Left lung (tissue), 10 donors: ENCODE measurements around the gene RGL3. TPM values are rescaled to one million over a fixed set of nuclear protein-coding genes. Genes with fewer than 3 reads are reported as not detected.
A peak's percentile ranks its signal among the peaks of the same experiment; 100 is the strongest.

Experiments
- ATAC-seq: fragments of 200-7000 bp; cut with Tn5 transposase; one replicate; pipeline ENCODE4 v1.9.1; 2020; ENCODE audit warnings: moderate library complexity
- DNase-seq, 4 donors: peaks; one replicate each; pipeline ENCODE4 v3.0.0-alpha.2; 2013 to 2020
- H3K27ac ChIP-seq, 2 donors: fragments of 200-600 bp; sonication (generic) in 1 of 2; one replicate each; pipeline versions ENCODE4 v1.5.0 to v1.8.0; 2020 to 2021
- H3K27me3 ChIP-seq, 2 donors: fragments of 200-600 bp; sonication (generic) in 1 of 2; one replicate each; pipeline versions ENCODE4 v1.5.0 to v1.8.0; 2020 to 2021
- H3K36me3 ChIP-seq, 2 donors: fragments of 200-600 bp; sonication (generic) in 1 of 2; one replicate each; pipeline versions ENCODE4 v1.5.0 to v1.8.0; 2020 to 2021
- H3K4me1 ChIP-seq, 2 donors: fragments of 200-600 bp; one replicate each; pipeline ENCODE4 v1.8.0; 2021
- H3K4me3 ChIP-seq, 2 donors: fragments of 200-600 bp; sonication (generic) in 1 of 2; one replicate each; pipeline versions ENCODE4 v1.5.0 to v1.8.0; 2020 to 2021; ENCODE audit warnings: mild to moderate bottlenecking in 1 of 2
- H3K9me3 ChIP-seq, 2 donors: fragments of 200-600 bp; sonication (generic) in 1 of 2; one replicate each; pipeline versions ENCODE4 v1.5.0 to v1.8.0; 2020 to 2021
- intact Hi-C, 2 donors: fragments of 100-400 bp; cut with DNase I; formaldehyde crosslinking; loops; one replicate each; pipeline versions ENCODE4 v1.11.2 to v1.14.2; 2022
- polyA plus RNA-seq, 6 donors: library from polyadenylated mRNA; unstranded; fragments of 120-200 nt; gene quantifications; one replicate each; pipeline ENCODE4 v1.2.1, GENCODE V29; 2013; ENCODE audit not compliant: insufficient read length in 6 of 6
- total RNA-seq, 2 donors: library from RNA; stranded (reverse); fragmentation: NEBNext Ultra II Directional; extraction: Animal tissue kit (Norgen Biotek cat#: 25700); gene quantifications; one replicate each; pipeline ENCODE4 v1.2.1, GENCODE V29; 2021
- TF ChIP-seq, protein P1 (sequence below), 2 donors: fragments of 200-600 bp; sonication (generic) in 1 of 2; IDR thresholded peaks; one replicate each; pipeline versions ENCODE4 v1.5.0 to v1.8.0; 2021; ENCODE audit warnings: antibody characterized with exemption in 2 of 2
- donor health status: DM: no; HTN: yes; CAD: no.
- donor health status: DM: no; HTN: no; CAD: no.

The RGL3 gene
- total and polyA plus RNA-seq, 8 donors, result 32.9 to 68.2 (median 56.6) TPM

DNA sequence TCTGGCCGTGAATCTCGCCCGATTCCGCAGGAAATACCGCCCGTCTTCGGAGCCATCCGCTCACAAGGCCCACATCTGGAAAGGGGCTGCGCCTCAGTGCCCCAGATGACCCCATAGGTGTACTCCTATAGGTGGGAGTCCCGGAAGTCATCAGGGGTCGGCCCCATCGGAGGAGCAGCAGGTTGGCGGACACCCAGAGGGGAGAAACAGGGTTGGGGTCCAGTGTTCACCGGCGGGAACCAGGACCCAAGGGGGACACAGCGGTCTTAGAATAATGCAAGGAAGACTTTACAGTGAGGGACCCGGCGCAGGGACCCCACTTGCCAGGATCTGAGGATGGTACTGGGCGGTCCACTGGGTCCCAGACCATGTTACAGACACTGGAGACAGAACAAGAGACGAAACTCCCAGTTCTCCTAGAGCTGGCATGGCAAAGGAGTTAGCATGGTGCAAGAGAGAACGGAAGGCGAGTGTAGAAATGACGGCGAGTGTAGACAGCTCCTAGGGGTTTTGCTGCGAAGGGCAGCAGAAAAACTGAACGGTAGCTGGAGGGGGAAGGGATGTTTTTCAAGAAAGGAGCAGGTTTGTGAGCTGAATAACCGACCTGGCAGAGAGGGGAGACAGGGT is 4.2 kb upstream of the RGL3 start:
- H3K36me3 ChIP-seq, result no peaks in the 10 kb centered on the region
- ATAC-seq, result no peak
- H3K9me3 ChIP-seq, result no peaks in the 10 kb centered on the region
- TF ChIP-seq, protein P1, sequence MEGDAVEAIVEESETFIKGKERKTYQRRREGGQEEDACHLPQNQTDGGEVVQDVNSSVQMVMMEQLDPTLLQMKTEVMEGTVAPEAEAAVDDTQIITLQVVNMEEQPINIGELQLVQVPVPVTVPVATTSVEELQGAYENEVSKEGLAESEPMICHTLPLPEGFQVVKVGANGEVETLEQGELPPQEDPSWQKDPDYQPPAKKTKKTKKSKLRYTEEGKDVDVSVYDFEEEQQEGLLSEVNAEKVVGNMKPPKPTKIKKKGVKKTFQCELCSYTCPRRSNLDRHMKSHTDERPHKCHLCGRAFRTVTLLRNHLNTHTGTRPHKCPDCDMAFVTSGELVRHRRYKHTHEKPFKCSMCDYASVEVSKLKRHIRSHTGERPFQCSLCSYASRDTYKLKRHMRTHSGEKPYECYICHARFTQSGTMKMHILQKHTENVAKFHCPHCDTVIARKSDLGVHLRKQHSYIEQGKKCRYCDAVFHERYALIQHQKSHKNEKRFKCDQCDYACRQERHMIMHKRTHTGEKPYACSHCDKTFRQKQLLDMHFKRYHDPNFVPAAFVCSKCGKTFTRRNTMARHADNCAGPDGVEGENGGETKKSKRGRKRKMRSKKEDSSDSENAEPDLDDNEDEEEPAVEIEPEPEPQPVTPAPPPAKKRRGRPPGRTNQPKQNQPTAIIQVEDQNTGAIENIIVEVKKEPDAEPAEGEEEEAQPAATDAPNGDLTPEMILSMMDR (IDR thresholded peaks at IDR 0.05), result no peak
- peaks cover 4 to 60% of the 10 kb centered on the region in 2 donors for H3K27me3 ChIP-seq
- H3K4me3 ChIP-seq, result no peak overlapping the region
- H3K27ac ChIP-seq, result no peak overlapping the region
- intact Hi-C loops, result no loop called here
- DNase-seq, result no peak
- peaks cover 17 to 45% of the 10 kb centered on the region in 2 donors for H3K4me1 ChIP-seq

DNA sequence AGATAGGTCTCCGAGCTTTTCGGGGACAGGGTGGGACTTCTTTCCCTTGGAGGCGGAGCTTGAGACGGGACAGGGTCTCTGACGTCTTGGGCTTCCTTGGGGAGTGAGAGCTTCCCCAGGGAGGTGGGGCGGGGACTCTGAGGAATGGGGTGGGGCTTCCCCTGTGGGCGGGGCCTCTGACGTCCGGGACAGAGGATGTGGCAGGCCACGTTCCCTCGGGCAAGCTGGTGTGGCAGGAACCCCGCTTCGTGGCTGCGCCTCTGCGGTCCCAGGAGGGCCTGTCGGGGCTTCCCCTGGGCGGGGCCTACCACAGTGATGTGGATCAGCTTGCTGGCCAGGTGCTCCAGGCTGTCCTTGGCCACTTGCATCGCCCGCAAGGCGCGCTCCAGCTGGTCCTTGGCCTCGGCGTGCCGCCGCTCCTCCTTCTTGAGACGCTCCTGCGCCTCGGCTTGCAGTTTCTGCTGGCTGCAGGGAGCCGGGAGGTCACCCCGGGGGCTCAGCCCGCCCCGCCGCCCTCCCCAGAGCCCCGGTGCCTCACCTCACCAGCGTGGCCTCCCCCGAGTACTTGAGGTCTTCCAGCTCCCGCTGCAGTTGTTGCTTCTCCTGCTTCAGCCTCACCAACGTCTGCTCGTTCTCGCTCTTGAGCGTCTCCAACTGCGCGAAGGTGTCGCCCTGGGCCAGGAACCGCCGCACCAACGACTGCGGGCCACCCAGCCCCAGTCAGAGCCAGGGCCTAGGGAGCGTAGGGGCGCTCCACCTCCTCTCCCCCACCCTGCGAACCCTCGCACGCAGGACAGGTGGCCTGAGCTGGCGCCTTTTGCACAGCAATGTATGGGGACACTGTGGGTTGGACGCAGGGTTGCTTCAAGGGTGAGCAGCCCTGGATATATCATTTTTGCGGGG is 3.3 kb upstream of the RGL3 start:
- TF ChIP-seq, protein P1 (IDR thresholded peaks at IDR 0.05), result no peak
- H3K4me3 ChIP-seq, result peak overlapping the region; percentile 25 to 28
- H3K9me3 ChIP-seq, result no peaks in the 10 kb centered on the region
- H3K27me3 ChIP-seq, result peaks cover 4 to 68% of the 10 kb centered on the region in 2 donors
- H3K36me3 ChIP-seq, result no peaks in the 10 kb centered on the region
- ATAC-seq, result peak; percentile 83
- peaks cover 17 to 45% of the 10 kb centered on the region in 2 donors for H3K4me1 ChIP-seq
- intact Hi-C loops, result no loop called here
- peak in 3 of 4 donors; percentile 58 to 95 (median 92) for DNase-seq
- H3K27ac ChIP-seq, result peak overlapping the region; percentile 20 to 44

DNA sequence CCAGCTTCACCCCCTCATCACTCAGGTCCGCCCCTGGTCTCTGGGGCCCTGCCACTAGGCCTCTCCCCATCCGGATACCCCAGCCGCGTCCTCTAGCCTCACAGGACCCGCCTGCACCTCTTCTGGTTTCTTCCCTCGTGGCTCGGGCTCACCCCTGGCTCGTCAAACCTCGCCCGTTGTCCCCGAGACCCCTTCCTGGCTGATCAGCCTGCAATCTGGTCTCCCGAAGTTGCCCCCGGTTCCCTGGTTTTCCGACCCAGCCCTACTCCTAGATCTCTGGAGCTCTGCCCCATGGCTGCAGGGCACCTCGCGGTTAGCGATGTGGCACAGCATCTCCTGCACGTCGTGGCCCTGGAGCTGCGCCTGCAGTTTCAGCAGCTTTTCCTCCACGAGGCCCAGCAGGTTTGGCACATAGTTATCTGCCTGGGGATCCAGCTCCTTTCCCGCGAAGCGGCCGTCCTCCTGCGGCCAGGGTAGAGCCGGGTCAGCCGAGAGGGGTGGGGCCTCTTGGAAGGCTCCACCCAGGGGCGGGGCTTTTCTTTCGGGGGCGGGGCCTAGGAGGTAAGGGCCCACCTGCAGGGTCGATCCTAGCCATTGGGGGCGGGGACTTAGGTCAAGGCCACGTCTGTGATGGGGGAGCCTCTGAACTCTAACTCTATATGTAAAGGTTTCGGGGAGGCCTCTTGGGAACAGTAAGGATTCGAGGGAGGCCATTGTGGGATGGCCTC is 2.4 kb upstream of the RGL3 start:
- peak in 2 of 4 donors; percentile 69 to 88 for DNase-seq
- Histone ChIP-seq H3K36me3 (no peaks in the 10 kb centered on the region), H3K27me3 (peaks cover 4 to 77% of the 10 kb centered on the region in 2 donors), H3K4me3 (peak overlapping the region; percentile 25 to 28), H3K9me3 (no peaks in the 10 kb centered on the region), H3K27ac (peak overlapping the region in 1 of 2 donors; percentile 20), H3K4me1 (peaks cover 17 to 45% of the 10 kb centered on the region in 2 donors)
- TF ChIP-seq, protein P1 (IDR thresholded peaks at IDR 0.05), result no peak
- intact Hi-C loops, result no loop called here
- ATAC-seq, result peak; percentile 54

DNA sequence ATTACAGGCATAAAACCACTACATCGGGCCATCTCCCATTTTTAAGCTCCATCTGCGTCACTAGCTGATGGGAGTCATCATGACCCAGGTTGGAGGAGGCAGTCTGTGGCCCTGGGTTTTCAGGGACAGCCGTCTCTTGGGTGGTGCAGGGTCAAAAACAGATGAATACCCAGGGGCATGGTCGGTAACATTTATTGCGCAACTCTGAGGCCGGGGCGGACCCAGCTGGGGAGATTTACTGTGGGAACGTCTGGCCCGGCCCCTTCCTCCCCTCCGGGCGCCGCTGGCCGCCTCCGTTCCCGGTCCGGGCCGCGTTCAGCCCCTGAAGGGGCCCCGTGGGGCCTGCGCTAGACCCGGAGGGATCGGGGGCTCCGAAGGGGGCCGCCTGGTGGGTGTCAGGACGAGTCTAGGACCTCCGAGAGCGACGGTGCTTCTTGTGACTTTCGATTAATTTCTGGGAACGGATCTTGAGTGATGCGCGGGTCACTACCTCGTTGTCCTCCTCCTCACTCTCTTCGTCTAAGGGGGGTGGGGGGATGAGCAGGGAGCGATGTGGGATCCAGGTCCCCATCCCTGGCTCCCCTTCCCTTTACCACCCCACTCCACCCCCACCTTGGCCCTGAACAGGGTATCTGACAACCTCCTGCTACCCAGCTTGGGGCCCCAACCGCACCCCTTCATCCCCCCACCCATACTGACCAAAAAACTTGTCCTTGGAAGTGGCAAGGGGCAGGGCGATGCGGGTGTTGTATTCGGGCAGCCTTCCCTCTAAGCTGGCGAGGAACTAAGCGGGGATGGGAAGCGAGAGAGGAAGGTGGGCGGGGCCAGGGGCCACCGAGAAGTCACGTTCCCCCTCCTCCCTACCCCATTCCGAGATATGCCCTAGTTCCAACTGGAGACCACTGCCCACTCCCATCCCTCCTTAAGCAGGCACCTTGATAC is 1.6 kb upstream of the RGL3 start:
- ATAC-seq, result no peak
- intact Hi-C loops, result no loop called here
- peaks cover 4 to 81% of the 10 kb centered on the region in 2 donors for H3K27me3 ChIP-seq
- TF ChIP-seq, protein P1 (IDR thresholded peaks at IDR 0.05), result no peak
- peak overlapping the region; percentile 7 to 28 for H3K4me3 ChIP-seq
- H3K36me3 ChIP-seq, result no peaks in the 10 kb centered on the region
- peaks cover 17 to 45% of the 10 kb centered on the region in 2 donors for H3K4me1 ChIP-seq
- peak in 1 of 4 donors; percentile 81 for DNase-seq
- peak overlapping the region in 1 of 2 donors; percentile 13 for H3K27ac ChIP-seq
- H3K9me3 ChIP-seq, result no peaks in the 10 kb centered on the region
